Astrocyte (in vitro differentiated cells and primary cell): Measurements from ENCODE around the gene CNTNAP4.

Experiments used
- EZH2 ChIP-seq: IDR thresholded peaks from 2 replicates; pipeline ENCODE4 v1.6.1; 2012; ENCODE audit warnings: mild to moderate bottlenecking, low read length, inconsistent platforms; ENCODE audit not compliant: insufficient read depth
- TF ChIP-seq, protein P1 (sequence below): IDR thresholded peaks from 2 replicates; pipeline ENCODE4 v1.5.1; 2011; ENCODE audit warnings: low read depth, mild to moderate bottlenecking, inconsistent platforms, low read length, moderate library complexity; ENCODE audit not compliant: insufficient read depth

DNA sequence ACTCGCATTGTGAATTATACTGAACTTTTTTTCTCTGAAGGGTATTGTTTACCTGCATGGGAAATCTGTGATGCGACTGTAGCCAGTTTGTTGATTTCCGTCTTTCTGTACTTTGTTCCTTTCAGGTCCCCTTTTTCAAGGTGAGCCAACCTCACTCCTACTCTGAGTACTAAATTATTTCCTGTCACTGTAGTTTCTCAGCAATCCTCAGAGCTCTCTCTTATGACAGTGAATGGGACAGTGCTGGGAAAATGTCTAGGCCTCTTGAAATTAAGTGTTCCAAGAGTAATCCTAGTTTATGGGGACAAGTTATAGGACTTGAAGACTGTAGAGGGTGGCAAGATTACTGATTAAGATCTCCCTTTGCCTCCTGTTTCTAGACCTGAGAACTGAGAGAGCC lies 167.6 kb downstream of the CNTNAP4 start:
- TF ChIP-seq, protein P1, sequence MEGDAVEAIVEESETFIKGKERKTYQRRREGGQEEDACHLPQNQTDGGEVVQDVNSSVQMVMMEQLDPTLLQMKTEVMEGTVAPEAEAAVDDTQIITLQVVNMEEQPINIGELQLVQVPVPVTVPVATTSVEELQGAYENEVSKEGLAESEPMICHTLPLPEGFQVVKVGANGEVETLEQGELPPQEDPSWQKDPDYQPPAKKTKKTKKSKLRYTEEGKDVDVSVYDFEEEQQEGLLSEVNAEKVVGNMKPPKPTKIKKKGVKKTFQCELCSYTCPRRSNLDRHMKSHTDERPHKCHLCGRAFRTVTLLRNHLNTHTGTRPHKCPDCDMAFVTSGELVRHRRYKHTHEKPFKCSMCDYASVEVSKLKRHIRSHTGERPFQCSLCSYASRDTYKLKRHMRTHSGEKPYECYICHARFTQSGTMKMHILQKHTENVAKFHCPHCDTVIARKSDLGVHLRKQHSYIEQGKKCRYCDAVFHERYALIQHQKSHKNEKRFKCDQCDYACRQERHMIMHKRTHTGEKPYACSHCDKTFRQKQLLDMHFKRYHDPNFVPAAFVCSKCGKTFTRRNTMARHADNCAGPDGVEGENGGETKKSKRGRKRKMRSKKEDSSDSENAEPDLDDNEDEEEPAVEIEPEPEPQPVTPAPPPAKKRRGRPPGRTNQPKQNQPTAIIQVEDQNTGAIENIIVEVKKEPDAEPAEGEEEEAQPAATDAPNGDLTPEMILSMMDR, result no peak
- no peak for TF ChIP-seq EZH2
